HepG2 (cell line): ENCODE measurements around the gene MTMR8.

Experiments used
- ARHGAP35 ChIP-seq: sonication (generic); formaldehyde crosslinking; IDR thresholded peaks from 2 replicates; pipeline ENCODE4 v1.9.0; 2022; ENCODE audit warnings: mild to moderate bottlenecking, inconsistent platforms, moderate library complexity, missing genetic modification reagents, borderline replicate concordance
- EP300 ChIP-seq, 3 experiments: sonication (generic) in 1 of 3; formaldehyde crosslinking in 1 of 3; IDR thresholded peaks; 2 replicates each; pipeline versions ENCODE4 v1.5.1 to v1.6.1; 2011 to 2020; ENCODE audit warnings: low read depth in 2 of 3, low read length in 2 of 3, borderline replicate concordance in 1 of 3, improper control_type of control experiment in 1 of 3, mild to moderate bottlenecking in 1 of 3, missing genetic modification reagents in 1 of 3, moderate library complexity in 1 of 3
- FOXJ3 ChIP-seq: sonication (generic); formaldehyde crosslinking; IDR thresholded peaks from 2 replicates; pipeline ENCODE4 v1.4.0; 2020; ENCODE audit warnings: missing genetic modification reagents, mild to moderate bottlenecking, borderline replicate concordance
- HDAC2 ChIP-seq: sonication (generic); formaldehyde crosslinking; IDR thresholded peaks from 2 replicates; pipeline ENCODE4 v1.4.0; 2020; ENCODE audit warnings: missing genetic modification reagents
- NFIC ChIP-seq: IDR thresholded peaks from 2 replicates; pipeline ENCODE4 v1.6.1; 2012; ENCODE audit warnings: mild to moderate bottlenecking, low read length, inconsistent platforms
- PHF21A ChIP-seq: sonication (generic); formaldehyde crosslinking; IDR thresholded peaks from 2 replicates; pipeline ENCODE4 v1.5.0; 2020; ENCODE audit warnings: mild to moderate bottlenecking, missing genetic modification reagents
- POLR2AphosphoS5 ChIP-seq: IDR thresholded peaks from 2 replicates; pipeline ENCODE4 v1.6.1; 2012; ENCODE audit warnings: low read depth, low read length
- REPIN1 ChIP-seq: sonication (generic); formaldehyde crosslinking; IDR thresholded peaks from 2 replicates; pipeline ENCODE4 v1.8.0; 2022; ENCODE audit warnings: missing genetic modification reagents, low read depth, mild to moderate bottlenecking, borderline replicate concordance
- ZBTB26 ChIP-seq: IDR thresholded peaks from 2 replicates; pipeline ENCODE4 v1.6.1; 2016; ENCODE audit warnings: missing compliant biosample characterization, missing genetic modification reagents, borderline replicate concordance
- ZBTB7A ChIP-seq: sonication (generic); formaldehyde crosslinking; IDR thresholded peaks from 2 replicates; pipeline ENCODE4 v1.8.0; 2022; ENCODE audit warnings: mild to moderate bottlenecking, missing genetic modification reagents
- ZNF567 ChIP-seq: sonication (generic); formaldehyde crosslinking; IDR thresholded peaks from 2 replicates; pipeline ENCODE4 v1.8.1; 2023; ENCODE audit warnings: mild to moderate bottlenecking, missing genetic modification reagents, borderline replicate concordance
- ZNF589 ChIP-seq: sonication (generic); formaldehyde crosslinking; conservative IDR thresholded peaks from 2 replicates; pipeline ENCODE4 v1.8.0; 2022; ENCODE audit warnings: mild to moderate bottlenecking, moderate library complexity, missing genetic modification reagents
- TF ChIP-seq, protein P1 (sequence below): sonication (generic); formaldehyde crosslinking; IDR thresholded peaks from 2 replicates; pipeline ENCODE4 v1.4.0; 2020; ENCODE audit warnings: missing genetic modification reagents

DNA sequence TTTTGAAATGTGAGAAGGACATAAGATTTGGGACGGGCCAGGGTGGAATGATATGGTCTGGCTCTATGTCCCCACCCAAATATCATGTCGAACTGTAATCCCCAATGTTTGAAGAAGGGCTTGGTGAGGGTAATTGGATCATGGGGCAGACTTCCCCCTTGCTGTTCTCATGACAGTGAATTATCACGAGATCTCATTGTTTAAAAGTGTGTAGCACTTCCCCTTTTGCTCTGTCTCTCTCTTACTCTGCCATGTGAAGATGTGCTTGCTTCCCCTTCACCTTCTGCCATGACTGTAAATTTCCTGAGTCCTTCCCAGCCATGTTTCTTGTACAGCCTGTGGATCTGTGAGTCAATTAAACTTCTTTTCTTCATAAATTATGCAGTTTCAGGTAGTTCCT is 17.5 kb downstream of the MTMR8 start:
- TF ChIP-seq POLR2AphosphoS5 (no peak), ZNF567 (CRISPR knock-in tag) (no peak), ZBTB7A (no peak), NFIC (no peak), PHF21A (no peak), HDAC2 (CRISPR knock-in tag) (no peak), ARHGAP35 (CRISPR knock-in tag) (no peak), ZNF589 (no peak), REPIN1 (CRISPR knock-in tag) (no peak), FOXJ3 (no peak), EP300 (IDR thresholded peaks at IDR 0.05; ENCODE audit: low read depth in 2 of 2, low read length in 2 of 2) (no peak), EP300 (CRISPR knock-in tag; IDR thresholded peaks at IDR 0.05; ENCODE audit: borderline replicate concordance) (no peak), ZBTB26 (no peak)
- TF ChIP-seq, protein P1, sequence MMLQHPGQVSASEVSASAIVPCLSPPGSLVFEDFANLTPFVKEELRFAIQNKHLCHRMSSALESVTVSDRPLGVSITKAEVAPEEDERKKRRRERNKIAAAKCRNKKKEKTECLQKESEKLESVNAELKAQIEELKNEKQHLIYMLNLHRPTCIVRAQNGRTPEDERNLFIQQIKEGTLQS = no peak
